Ishikawa (cell line): ENCODE measurements around the gene KRTAP1-1.

Source experiments
- RAD21 ChIP-seq: IDR thresholded peaks from 2 replicates; pipeline ENCODE4 v1.6.1; 2012; ENCODE audit warnings: low read depth
- TF ChIP-seq, protein P1 (sequence below): IDR thresholded peaks from 2 replicates; pipeline ENCODE4 v1.6.1; 2012

DNA sequence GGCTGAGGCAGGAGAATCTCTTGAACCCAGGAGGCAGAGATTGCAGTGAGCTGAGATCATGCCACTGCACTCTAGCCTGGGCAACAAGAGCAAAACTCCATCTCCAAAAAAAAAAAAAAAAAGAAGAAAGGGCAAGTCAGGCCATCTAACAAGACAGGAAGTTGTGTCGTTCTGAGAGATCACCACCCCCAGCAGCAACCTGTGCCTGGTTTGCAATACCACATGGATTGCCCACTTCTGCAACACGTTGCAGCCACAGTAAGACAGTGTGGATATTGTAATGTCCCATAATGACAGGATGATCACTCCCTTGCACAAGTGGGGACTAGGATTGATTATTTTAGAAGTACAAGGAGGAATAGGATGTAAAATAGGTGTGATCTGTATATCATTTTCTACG lies 27.8 kb upstream of the KRTAP1-1 start:
- TF ChIP-seq RAD21, result no peak
- TF ChIP-seq, protein P1, sequence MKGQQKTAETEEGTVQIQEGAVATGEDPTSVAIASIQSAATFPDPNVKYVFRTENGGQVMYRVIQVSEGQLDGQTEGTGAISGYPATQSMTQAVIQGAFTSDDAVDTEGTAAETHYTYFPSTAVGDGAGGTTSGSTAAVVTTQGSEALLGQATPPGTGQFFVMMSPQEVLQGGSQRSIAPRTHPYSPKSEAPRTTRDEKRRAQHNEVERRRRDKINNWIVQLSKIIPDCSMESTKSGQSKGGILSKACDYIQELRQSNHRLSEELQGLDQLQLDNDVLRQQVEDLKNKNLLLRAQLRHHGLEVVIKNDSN, result no peak
